NK-92 (cell line): Measurements from ENCODE around the gene PTPRD.

Source experiments
- DNase-seq: peaks from one replicate; lab custom pipeline; 2025; ENCODE audit not compliant: unreplicated experiment; lab: John Stamatoyannopoulos, UW

Gene PTPRD

DNA sequence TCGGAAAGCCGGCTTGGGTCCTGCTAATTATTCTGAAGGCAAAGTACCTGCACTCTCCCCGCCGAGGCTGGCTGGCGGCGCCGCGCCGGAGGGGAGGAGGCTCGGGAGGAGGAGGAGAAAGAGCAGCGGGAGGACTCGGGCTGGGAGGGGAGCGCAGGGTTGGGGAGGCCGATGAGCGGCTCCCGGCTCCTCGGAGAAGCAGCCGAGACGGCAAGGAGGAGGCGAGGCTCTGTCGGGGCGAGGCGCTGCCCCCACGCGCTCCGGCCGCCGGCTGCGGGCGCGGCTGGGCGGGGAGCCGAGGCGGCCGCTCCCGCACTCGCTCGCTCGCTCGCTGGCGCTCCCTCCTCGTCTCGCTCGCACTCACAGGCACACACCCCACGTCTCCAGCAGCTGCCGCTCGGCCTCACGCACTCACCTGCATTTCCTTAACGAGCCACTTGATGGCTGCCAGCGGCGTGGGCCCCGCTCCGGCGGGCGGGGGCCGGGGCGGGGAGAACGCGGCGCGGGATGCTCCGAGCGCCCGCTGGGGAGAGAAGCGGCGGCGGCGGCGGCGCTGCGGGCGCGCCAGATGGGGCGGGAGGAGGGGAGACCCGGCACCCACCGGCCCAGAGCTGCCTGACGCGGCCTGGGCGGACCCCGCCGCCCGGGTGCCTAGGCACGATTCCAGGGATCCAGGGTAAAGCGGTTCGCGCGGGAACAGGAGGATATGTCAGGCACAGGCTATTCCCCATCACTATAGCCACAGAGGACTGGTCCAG is at the start of gene PTPRD:
PTPRD (minus strand) TSS at position 362 of the 758 bp plus-strand sequence.
- DNase-seq: no peak

DNA sequence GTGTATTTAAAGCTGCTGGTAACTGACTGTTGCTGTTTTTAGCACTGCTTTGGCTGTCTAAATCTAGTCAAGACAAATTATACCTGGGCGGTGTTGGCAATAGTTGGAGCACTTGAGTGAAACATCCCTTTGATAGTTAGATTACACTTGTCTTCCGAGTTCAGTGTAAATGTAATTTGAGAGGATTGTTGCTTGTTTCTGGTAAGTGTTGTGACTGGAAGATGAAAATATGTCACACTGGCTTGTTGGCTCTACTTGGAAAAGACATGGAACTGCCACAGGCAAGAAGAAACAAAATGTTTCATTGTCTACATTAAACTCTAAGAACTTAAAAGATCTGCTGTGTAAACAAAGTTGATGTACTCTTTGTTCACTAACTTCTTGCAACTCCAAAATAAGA is 49.2 kb upstream of the PTPRD start:
- no peak for DNase-seq

DNA sequence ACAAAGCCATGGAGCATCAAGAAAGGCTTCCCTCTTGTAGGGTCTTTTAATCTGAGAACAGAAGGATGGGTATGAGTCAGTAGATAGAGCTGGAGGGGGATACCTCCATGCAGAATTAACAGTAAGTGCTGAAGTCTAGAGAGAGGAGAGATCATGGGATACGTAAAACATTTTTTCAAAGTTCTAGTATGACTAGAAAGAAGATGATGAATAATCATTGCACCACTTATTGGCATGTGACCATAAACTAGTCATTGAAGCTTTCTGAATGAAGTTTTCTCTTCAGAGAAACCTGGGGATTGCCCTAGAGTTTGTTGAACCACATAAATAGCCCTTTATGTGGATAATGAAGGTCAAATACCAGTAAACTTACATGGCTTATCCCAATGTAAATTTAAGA is 48.6 kb upstream of the PTPRD start:
- no peak for DNase-seq

DNA sequence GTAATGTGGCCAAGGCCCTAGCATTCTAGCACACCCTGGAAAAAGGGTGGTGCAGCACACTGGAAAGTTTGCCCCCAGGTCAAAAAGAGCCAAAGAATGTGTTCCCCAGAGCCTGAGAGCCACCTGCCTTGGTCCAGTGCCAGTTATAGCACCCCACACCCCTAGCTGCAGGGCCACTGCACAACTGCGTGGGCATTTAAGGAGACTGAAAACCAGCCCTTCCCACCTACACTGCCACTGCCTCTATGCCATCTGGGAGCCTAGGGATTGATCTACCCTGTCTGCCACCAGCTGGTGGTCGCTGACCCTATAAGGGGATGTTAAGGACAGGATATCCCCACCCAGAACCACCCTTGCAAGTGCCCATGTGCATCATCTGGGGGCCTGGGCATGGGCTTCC is 38.2 kb upstream of the PTPRD start:
- DNase-seq: no peak

DNA sequence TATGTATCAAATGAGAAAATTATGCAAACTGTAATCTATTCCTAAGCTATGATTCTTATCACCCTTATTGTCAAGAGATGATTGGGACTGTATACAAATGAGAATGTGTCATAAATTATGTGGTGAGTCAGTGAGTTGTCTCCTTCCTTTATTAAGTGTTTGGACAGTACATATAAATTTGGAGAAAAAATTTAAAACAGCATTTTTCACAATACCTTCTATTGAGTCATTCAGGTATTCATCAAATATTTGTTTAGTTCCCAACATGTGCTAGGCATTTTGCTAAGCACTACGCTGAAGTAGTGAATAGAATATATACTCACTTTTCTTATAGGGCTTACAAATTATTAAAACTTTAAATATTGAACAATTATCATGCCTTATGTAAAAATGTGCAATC is 36.3 kb upstream of the PTPRD start:
- no peak for DNase-seq

DNA sequence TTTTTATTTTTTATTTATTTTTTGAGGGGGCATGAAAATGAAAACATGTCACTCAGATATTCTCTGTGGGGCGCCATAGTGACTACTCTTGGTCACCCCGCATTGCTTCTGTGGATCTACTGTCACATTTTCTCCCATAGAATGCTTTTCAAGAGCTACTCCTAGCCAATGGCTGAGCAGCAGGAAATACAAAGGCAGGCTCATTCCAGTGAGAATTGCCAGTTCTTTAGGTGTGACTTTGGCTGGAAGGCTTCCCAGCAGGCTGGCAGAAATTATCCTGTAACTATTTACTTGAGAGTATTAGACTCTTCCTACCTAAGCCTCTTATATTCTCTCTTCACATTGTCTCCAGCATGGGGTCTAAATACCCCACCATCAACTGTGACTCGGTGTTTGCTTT is 21.0 kb upstream of the PTPRD start:
- no peak for DNase-seq

DNA sequence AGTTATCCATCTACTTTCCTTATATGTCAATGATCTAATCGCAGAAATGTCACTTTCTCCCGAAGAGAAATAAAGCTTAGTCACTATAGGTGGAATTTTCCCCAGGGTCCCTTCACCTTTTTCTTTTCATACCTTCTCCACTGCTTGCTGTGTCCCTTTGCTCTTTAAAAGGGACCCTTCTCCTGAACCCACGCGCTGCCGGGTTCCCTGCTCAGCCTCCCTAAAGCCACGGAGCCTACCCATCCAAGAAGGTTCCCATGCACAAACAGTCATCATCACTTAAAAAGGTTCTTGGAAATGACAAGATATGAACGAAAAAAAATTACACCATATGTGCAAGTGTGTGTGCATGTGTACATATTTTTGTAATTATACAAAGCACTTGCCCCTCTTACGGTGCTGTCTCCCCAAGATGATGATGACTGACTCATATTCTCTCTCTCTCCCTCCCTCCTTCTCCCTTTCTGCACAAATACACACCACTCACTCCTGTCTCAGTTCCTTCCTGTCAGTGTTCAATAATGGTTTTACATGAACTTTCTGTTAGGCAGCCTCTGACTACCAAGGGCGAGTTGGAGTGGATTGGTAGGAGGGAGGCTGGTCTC is 1.5 kb upstream of the PTPRD start:
- DNase-seq: no peak

DNA sequence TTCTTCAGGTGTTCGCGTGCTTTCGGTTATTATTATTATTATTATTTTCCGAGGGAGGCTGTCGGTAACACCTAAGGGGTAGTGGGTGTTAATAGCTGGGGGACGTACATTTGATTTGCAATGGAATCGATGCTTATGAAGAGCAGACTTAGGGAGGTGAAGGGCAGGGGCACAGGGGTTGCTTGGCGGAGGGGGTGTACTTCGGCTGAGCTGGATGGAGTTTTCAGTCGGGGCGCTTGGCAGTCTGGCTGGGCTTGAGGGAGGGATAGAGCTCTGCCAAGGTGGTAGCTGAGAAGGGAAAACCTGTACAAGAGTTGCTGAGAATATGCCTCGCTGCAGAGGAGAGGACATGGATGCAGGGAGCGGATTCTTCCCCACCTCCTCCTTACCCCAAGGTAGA is 617 bp upstream of the PTPRD start:
- DNase-seq: no peak

DNA sequence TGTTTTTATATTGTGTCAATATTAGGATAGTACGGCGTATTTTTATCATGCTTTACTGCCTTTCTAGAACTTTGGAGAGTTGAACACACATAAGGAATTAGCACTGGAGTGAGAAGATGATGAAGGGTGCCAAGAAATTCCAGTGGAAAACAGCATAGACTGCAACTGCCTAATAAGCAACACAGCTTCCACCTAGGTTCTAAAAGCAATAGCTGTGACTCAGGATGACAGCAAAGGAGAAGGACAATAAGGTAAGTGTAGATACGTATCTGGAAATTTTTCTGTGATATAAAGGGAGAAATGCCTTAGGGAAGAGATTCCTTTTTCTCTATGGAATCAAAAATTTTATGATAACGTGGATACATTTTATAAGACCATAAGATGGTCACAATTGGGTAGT is 7.4 kb downstream of the PTPRD start:
- DNase-seq: no peak

DNA sequence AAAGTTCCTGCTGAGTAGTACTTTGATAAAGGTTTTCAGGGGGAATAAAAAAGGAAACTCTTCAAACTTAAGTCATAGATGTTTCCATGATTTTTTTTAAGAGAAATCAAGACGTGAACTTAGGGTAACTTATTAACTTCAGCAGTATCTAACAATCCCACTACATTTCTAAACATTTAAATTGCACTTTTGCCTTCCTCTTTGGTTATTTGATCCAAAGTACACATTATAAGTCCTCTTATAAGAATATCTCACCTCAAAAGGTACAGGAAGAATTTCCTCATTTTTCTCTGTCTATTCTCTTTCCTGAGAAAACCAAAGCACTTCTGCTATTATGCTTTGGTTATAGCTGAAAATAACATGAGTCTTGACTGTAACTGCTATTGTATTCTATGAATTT is 7.9 kb downstream of the PTPRD start:
- no peak for DNase-seq

DNA sequence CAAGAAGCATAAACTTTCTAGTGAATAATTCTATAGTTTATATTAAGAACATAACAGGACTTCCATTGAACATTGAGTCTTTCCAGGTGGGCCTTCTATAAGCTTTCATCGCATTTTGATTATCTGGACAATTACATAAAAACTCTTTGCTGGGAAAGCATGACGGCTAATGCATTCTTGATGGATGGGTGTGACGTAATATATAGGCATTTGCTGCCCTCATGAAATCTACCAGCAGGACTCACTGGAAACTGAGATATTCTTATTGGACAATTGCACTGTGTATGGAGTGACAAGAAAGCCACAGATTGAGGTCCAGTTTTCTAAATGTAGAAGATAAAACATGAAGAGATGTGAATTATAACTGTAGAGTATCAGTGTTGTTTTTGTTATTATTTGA is 15.0 kb downstream of the PTPRD start:
- DNase-seq: no peak

DNA sequence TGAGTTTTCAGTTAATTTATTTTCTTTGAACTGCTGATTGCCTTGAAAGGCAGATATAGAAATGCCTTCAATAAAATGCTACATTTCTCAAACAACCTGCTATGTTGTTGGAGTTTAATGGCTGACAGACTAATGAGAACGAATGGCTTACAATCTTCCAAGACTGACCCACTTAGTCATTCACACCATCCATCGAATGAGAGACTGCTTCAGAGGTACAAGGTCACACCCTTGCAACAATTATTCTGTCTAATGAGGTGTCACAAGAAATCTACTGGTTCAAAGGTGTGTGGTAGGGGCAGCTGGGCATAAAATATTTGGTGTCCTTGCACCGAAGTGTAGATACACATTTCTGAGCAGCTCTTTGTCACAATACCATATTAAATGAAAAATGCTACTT is 18.3 kb downstream of the PTPRD start:
- DNase-seq: no peak

DNA sequence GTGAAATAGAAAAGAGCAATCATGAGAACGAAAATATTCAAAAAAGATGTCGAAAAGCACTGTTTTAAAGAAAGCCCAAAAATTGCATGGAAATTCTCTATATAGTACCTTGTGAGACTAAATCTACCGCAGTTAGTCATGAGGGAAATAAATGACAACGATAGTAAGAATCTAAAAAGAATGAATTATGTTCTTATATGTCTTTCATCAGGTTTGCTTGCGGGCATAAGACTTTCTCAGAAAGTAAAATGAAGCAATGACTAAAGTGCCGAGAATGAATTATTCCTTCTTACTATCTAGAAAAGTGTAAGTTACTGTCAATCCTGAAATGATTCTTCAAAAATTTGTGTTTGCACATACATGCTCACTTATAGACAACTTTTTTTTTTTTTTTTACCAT is 26.4 kb downstream of the PTPRD start:
- no peak for DNase-seq

DNA sequence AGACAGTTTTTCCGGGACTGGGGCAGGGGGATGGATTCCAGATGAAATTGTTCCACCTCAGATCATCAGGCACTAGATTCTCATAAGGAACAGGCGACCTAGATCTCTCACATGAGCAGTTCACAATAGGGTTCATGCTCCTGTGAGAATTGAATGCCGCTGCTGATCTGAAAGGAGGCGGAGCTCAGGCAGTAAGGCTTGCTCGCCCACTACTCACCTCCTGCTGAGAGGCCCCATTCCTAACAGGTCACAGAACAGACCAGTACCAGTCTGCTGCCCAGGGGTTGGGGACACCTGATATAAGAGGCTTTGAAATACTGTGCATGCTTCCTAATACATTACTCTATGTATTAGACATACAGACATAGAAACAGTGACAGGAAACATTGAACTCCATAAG is 41.1 kb downstream of the PTPRD start:
- no peak for DNase-seq

DNA sequence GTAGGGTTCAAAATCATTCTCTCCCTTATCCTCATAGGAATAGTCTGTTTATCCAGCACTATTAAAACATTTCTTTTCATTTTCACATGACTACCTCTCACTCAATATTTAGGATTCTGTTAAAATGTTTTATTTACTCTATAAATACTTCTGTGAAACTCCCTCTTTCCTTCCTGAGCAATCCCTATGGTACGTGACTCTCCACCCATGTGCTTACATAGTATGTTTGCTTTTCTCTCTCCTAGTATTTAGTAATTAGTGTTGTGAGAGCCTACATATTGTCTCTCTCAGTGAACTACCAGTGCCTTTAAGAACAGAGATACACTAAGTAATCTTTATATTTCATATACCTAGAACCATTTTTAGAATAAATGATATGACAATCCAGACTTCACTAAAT is 46.0 kb downstream of the PTPRD start:
- no peak for DNase-seq

DNA sequence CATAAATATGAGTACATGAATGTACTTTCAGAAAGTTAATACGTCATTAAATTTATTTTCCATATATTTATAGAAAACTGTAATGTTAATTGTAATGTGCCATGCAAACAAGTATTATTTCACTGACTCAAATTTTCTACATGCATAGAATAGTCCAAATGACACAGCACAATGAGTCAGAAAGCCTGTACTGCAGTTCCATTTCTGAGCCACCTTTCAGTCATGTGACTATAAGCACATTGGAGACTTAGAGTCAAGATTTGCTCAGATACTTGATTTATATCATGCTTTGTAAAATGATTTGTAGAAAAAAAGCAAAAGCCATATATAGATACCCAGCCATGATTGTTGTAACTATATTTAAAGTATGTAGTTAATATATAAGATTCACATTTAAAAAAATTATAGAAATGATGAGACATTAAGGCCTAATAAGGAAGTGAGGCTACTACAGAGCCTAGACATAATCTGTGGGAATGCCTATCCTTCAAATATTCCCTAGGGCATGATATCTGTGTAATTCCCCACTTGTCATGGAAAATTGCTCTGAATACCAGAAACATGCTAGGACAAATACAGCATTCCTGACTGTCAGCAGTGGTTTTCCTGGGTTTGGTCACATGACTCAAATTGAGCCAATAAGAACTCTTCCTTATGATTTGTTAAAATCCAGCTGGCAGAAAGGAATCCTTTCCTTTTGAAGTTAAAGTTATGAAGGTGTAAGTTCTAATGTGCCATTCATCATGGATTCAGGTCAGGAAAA is 50.0 kb downstream of the PTPRD start:
- DNase-seq: no peak

DNA sequence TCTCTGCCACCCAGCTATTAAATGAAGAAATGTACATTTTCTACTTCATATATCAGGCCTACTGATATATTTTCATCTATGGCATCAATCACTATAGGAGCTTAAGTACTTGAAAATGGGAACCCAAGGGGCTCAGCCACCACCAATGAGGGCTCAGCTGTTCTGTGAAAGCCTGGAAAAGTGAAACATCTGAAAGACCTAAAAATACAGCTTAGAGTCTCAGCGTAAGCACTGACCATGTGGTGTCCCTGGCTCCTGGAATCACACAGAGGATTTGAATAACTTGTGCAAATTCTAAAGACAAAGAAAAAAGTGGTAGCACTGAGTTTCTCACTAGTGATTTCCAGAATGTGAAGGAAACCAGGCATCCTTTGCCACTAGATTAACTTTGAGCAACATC is 64.5 kb downstream of the PTPRD start:
- no peak for DNase-seq

DNA sequence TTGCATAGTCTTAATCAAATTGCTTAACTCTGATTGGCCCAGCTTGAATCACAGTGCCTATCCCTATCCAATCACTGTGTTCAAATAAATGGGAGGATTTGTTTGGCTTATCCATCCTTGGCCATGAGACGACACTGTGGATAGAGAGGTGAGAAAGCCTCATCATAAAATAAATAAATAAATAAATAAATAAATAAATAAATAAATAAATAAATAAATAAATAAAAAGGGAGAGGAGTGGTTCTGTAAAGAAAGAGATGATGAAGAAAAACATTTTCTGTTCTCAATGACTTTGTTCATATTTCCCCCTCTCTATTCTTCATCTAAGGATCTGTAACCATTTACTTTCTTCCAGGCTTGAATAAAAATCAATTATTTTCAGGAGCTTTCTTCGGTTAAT is 74.7 kb downstream of the PTPRD start:
- no peak for DNase-seq

DNA sequence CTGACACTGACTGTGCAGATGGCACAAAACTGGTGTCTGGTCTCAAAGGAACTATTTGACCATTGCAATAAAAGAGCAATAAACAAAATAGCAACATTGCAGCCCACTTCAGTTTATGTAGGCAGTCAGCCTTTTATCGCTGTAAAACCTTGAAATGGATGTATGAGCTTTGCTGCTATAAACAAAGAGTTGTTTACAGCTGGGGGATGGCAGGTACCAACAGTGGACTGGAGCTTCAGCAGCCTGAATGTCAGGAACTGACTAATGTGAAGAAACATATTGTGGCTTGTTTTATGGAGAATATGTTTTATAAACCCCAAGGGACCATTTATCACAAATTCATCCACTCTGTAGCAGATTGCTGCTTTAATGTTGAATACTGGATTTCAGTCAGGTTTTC is 78.0 kb downstream of the PTPRD start:
- no peak for DNase-seq

DNA sequence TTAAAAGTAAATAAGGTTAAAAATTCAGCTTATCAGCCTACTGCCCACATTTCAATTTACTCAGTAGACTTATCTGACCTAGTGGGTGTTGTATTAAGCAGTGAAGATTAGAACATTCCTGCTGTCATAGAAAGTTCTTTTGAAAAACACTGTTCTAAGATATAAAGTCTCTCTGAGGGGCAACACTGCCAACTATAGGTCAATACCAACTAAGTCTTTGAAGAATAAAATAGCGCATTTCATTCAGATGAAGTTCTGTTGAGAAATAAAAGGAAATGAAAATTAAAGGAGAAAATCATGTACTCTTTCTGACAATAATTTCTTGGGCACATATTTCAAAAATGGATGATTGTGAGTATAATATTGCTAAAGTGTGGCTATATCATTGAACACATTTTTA is 86.8 kb downstream of the PTPRD start:
- no peak for DNase-seq

DNA sequence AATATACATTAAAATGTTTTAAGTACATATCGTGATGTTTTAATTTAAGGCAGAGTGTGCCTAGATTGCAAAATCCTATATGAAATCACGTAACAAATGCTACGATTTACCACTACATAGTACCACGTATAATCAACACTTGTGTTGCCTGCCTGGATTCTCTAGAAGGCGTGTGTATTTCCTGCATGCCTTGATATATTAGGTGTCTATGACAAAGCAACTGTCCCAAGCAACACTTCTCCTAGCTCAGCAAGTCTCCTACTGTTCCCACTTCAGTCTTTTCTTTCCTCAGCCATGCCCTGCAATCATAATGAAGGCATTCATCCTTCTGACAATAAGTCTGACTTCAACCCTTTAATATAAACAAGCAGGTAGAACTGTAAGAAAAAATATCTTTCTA is 89.6 kb downstream of the PTPRD start:
- no peak for DNase-seq

DNA sequence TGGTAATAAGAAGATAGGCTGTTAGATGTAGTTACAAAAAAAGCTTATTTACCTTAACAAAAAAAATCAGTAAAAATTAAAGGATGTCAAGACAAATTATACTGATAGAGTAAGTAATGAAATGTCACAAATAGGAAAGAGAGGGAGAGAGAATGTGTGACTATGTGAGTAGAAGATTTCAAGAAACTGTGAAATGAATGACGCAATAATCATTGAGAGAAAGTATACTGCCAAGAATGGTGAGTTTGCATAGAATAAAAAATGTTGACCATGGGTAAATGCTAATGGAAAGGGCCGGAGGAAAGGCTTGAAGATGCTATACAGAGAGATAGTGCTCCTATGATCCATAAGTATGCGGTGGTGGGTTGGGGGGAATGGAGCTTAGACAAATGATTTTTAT is 100.7 kb downstream of the PTPRD start:
- DNase-seq: no peak
